Mucosa of gallbladder (tissue), 1 donor: Measurements from ENCODE around the gene FRMD4A. TPM values are rescaled to one million over a fixed set of nuclear protein-coding genes. Genes with fewer than 3 reads are reported as not detected.
A peak's percentile ranks its signal among the peaks of the same experiment; 100 is the strongest.

ENCODE experiments used
- DNase-seq: peaks from one replicate; pipeline ENCODE4 v3.0.0-alpha.2; 2020; ENCODE audit warnings: low spot score
- total RNA-seq: library from RNA; stranded (reverse); gene quantifications from one replicate; pipeline ENCODE4 v1.2.1, GENCODE V29; 2021
- donor health status: DM: no; HTN: no; CAD: no.

FRMD4A gene
- total RNA-seq, 1 donor from 2014 or later = 55.4 TPM

GRCh38 chr10:13681095-13681494 is 649.6 kb downstream of the FRMD4A start:
- no peak for DNase-seq

- DNase-seq = no peak
These were observed 652.5 kb downstream of the FRMD4A start for GRCh38 chr10:13678101-13678843.

GRCh38 chr10:13674645-13675588 is 655.8 kb downstream of the FRMD4A start:
- DNase-seq = no peak

GRCh38 chr10:13673156-13673555 is 657.6 kb downstream of the FRMD4A start:
- DNase-seq = no peak

GRCh38 chr10:13672548-13672947 is 658.2 kb downstream of the FRMD4A start:
- DNase-seq = no peak

GRCh38 chr10:13671904-13672303 is 658.8 kb downstream of the FRMD4A start:
- DNase-seq = no peak

- peak; percentile 32 for DNase-seq
These were observed 660.4 kb downstream of the FRMD4A start for GRCh38 chr10:13670311-13670710.

DNA sequence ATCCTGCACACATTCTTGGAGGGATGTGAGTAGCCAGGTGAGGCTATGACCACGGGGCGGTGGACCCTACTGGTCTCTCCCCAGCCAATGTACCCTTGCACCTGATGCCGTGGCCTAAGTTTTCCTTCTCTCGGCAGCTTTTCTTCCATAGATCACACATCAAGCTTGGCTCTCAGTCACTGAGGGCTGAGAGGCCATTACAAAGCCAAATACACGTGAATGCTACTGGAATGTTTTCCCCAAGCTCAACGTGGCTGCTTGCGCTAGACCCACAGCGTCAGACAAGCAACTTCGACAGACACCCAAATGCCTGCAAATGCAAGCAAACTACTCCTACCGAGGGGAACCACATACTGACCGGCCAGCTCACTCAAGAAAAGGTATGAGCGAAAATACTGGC is 660.8 kb downstream of the FRMD4A start:
- no peak for DNase-seq

GRCh38 chr10:13669182-13669855 is 661.4 kb downstream of the FRMD4A start:
- no peak for DNase-seq

DNA sequence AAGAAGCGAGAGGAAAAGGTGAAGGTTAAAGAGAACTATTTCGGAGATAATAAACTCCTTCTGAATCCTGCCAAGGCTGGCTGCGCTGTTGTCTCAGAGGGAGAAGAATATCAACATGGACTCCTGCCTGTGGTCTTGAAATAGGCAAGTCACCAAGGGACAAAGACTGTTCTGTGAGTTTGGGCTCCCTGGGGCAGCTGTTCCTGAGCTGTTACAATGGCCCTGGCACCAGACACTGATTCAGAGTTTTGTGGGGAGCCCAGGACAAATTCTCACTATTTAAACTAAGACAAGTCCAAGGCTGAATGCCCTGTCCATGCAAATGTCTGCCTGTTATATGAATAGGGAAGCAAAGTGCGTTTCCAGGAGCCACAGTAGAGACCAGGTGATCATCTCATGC is 662.6 kb downstream of the FRMD4A start:
- no peak for DNase-seq

DNA sequence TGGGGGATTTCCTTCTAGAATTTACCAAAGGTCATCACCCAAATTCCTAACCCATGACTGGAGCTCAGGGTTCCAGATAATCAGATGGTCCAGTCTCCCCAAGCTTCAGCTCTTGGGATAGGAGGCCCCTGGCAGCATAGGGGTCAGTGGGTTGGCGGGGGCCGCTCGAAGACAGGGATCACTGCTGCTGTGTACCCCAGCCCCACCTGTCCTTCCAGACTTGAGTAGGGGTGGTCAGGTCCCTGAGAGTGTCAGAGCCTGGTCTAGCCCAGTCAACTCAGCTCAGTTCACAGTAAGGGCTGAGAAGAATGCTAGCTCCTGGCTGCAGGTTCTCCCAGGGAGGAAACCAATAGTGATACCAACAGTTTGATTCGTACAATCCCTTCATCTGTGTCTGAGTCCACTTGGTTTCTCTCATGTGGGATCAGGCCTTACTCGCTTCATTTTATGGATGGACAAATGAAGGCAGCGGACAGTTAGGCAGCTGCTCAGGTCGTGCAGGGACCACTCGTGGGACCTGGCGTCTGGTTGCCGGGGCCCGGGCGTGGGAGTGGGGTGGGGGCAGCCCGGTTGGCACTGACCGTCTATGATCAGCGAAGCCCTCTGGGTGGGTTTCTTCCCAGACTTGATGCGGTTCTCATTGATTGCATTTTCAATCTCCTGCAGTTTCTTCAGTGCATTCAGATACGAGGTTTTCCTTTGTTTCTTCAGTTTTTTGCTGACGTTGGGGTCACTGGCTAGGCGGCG is 665.0 kb downstream of the FRMD4A start:
- DNase-seq = no peak

- DNase-seq = no peak
These were observed 669.5 kb downstream of the FRMD4A start for GRCh38 chr10:13661256-13661655.

- no peak for DNase-seq
These were observed 670.2 kb downstream of the FRMD4A start for GRCh38 chr10:13660551-13660920.

DNA sequence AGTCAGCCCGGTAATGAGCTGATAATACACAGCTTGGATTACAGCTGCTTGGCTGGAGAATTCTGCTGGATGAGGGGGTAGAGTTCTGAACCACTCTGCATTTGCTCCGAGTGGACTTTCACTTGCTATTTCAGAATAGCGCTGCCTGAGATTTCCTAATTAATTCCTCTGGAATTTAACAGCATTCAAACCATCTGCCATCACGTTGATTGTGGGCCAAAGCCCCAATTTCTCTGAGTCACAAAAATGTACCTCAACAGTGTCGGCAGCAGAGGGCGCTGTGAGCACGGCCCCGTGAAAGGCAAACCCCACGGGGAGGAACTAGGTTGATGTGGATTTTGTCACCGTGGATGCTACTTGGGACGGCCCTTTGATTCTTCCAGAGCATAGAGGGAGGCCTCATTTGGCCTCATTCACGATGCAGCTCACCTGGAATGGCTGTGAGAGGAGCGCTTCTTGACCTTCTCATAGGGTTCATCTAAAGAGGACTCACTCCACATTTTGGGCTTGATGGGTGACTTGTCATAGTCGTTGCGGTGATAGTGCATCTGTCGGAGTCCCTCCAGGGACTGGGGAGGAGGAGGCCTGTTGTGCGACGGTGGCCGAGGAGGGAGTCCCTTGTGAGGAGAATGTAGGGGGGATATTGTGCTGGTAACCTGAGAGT is 670.7 kb downstream of the FRMD4A start:
- peak; percentile 47 for DNase-seq

DNA sequence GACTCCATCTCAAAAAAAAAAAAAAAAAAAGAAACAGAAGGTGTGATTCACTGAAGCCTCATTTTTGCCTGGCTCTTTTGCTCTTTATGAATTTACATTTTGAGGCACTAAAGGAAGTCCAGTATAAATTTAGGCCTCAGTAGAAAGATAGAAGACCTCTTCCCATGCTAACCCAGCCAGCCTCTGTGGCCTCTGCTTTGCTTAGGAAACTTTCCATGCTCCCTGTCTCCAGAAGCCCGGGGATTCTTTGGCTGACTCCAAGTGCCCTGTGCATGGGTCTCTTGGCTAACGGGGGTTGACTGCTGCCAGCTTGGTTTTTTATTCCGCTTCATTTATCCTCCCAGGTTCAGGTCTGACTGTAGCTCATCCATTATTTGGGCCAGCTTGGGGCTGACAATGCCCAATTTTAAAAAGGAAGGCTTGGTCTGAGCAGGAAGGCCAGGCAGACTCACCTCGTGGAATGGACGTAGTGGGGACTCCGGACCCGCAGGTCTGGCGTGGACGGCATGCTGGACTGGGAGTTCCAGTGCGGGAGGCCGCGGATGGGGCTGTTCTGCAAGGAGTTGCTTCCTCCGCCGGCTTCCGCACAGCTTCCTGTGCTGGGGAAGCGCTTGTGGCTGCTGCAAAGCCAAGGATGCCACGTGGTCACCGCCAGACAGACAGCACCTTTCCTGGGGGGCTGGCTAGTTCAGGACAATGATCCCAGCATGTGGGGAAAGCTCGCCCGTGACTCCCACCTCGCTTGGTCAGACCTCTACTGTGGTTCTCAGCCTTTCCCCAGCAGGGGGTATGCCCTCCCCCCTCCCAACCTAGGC is 671.6 kb downstream of the FRMD4A start:
- no peak for DNase-seq

- no peak for DNase-seq
These were observed 672.5 kb downstream of the FRMD4A start for GRCh38 chr10:13658264-13658663.

GRCh38 chr10:13657101-13657680 is 673.5 kb downstream of the FRMD4A start:
- no peak for DNase-seq

DNA sequence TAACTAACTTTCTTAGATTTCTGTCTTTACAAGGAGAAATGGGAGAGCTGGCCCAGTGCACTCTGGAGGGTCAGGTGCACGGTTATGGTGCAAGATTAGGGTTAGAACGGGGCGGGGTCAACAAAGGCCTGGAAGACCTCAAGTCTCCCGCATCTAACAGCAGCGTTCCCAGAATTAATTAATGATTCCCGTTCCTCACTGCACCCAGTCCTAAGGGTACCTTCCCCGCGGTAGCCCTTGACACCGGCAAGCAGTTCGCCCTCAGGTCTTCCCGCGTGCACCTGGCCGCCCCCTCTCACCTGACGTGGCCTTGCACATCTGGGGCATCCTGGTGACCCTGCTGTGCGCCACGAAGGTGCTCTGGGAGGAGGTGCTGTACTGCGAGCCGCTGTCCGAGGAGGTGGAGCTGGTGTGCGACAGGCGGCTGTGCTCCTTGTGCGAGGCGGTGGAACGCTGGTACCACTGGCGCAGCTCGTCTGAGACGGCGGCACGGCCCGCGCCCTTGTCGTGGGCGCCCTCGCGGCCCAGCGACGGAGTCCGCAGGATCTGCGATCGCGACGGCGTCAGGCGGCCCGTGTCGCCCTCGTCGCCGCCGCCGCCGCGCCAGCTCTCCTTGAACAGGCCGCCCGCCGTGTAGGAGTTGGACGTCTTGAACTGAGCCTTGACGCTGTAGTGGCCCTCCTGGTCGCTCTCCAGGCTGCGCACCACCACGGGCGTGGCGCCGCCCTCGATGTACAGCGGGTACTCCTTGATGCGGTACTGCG is 674.2 kb downstream of the FRMD4A start:
- DNase-seq = no peak

GRCh38 chr10:13654846-13655245 is 675.9 kb downstream of the FRMD4A start:
- DNase-seq = no peak
